ENCODE measurements around the gene SLC16A3.

The SLC16A3 gene

GRCh38 chr17:82193520-82194220 is 35.2 kb upstream of the SLC16A3 start:
- no peak overlapping the region for H3K9ac ChIP-seq
- no peaks in the 10 kb centered on the region for H3K36me3 ChIP-seq (ENCODE audit: control insufficient read depth, insufficient read depth, low read length)
- no peak overlapping the region for H3K27ac ChIP-seq

GRCh38 chr17:82194765-82195164 is 34.1 kb upstream of the SLC16A3 start:
- H3K9ac ChIP-seq, result no peak overlapping the region
- H3K9me3 ChIP-seq (ENCODE audit: control insufficient read depth, low read length), result no peaks in the 10 kb centered on the region
- H3K36me3 ChIP-seq (ENCODE audit: control insufficient read depth, insufficient read depth, low read length), result no peaks in the 10 kb centered on the region
- TF ChIP-seq CTCF (IDR thresholded peaks at IDR 0.05), result no peak
- H3K4me3 ChIP-seq (ENCODE audit: low read depth, low read length), result no peak overlapping the region
- no peaks in the 10 kb centered on the region for H3K27me3 ChIP-seq (ENCODE audit: control insufficient read depth, insufficient read depth, low read length)
- H3K4me2 ChIP-seq (ENCODE audit: low read length), result no peak overlapping the region
- no peaks in the 10 kb centered on the region for H3K4me1 ChIP-seq
- no peak overlapping the region for H2AFZ ChIP-seq
- no peak overlapping the region for H3K27ac ChIP-seq
- H3K79me2 ChIP-seq, result peaks cover 23% of the 10 kb centered on the region

More at GRCh38 chr17:82193520-82194220, 35.2 kb upstream of the SLC16A3 start:
- Histone ChIP-seq H3K79me2 (peaks cover 23% of the 10 kb centered on the region), H3K9me3 (ENCODE audit: control insufficient read depth, low read length) (no peaks in the 10 kb centered on the region), H3K4me3 (ENCODE audit: low read depth, low read length) (no peak overlapping the region), H3K4me2 (ENCODE audit: low read length) (no peak overlapping the region), H3K4me1 (no peaks in the 10 kb centered on the region), H2AFZ (no peak overlapping the region), H3K27me3 (ENCODE audit: control insufficient read depth, insufficient read depth, low read length) (no peaks in the 10 kb centered on the region)
- no peak for TF ChIP-seq CTCF (IDR thresholded peaks at IDR 0.05)

GRCh38 chr17:82195675-82196672 is 32.9 kb upstream of the SLC16A3 start:
- H3K4me1 ChIP-seq, result no peaks in the 10 kb centered on the region
- H3K27me3 ChIP-seq (ENCODE audit: control insufficient read depth, insufficient read depth, low read length), result no peaks in the 10 kb centered on the region
- no peaks in the 10 kb centered on the region for H3K36me3 ChIP-seq (ENCODE audit: control insufficient read depth, insufficient read depth, low read length)
- H3K4me2 ChIP-seq (ENCODE audit: low read length), result no peak overlapping the region
- peaks cover 23% of the 10 kb centered on the region for H3K79me2 ChIP-seq
- no peak overlapping the region for H3K4me3 ChIP-seq (ENCODE audit: low read depth, low read length)
- TF ChIP-seq CTCF (IDR thresholded peaks at IDR 0.05), result no peak
- no peaks in the 10 kb centered on the region for H3K9me3 ChIP-seq (ENCODE audit: control insufficient read depth, low read length)
- H2AFZ ChIP-seq, result no peak overlapping the region
- H3K27ac ChIP-seq, result no peak overlapping the region
- H3K9ac ChIP-seq, result no peak overlapping the region

GRCh38 chr17:82198092-82198491 is 30.8 kb upstream of the SLC16A3 start:
- Histone ChIP-seq H2AFZ (no peak overlapping the region), H3K4me1 (no peaks in the 10 kb centered on the region), H3K27me3 (ENCODE audit: control insufficient read depth, insufficient read depth, low read length) (no peaks in the 10 kb centered on the region), H3K4me3 (ENCODE audit: low read depth, low read length) (no peak overlapping the region), H3K27ac (no peak overlapping the region), H3K4me2 (ENCODE audit: low read length) (no peak overlapping the region), H3K9me3 (ENCODE audit: control insufficient read depth, low read length) (no peaks in the 10 kb centered on the region), H3K36me3 (ENCODE audit: control insufficient read depth, insufficient read depth, low read length) (no peaks in the 10 kb centered on the region), H3K9ac (no peak overlapping the region), H3K79me2 (peaks cover 23% of the 10 kb centered on the region)
- no peak for TF ChIP-seq CTCF (IDR thresholded peaks at IDR 0.05)

All from parathyroid adenoma (tissue), 2 donors.